Ovary (tissue), 3 donors: ENCODE data around the gene ZNF740.

Source experiments
- POLR2A ChIP-seq: fragments of 450-650 bp; IDR thresholded peaks from one replicate; pipeline ENCODE4 v1.6.1; 2017; ENCODE audit warnings: antibody characterized with exemption, mild to moderate bottlenecking, moderate library complexity
- TF ChIP-seq, protein P1 (sequence below), 3 donors: fragments of 450-650 bp in 2 of 3; fragments of 200-600 bp in 1 of 3; IDR thresholded peaks; one replicate each; pipeline versions ENCODE4 v1.5.1 to v1.8.0; 2016 to 2022; ENCODE audit warnings: antibody characterized with exemption in 3 of 3, mild to moderate bottlenecking in 1 of 3
- donor health status: DM: no; HTN: no; CAD: no.

DNA sequence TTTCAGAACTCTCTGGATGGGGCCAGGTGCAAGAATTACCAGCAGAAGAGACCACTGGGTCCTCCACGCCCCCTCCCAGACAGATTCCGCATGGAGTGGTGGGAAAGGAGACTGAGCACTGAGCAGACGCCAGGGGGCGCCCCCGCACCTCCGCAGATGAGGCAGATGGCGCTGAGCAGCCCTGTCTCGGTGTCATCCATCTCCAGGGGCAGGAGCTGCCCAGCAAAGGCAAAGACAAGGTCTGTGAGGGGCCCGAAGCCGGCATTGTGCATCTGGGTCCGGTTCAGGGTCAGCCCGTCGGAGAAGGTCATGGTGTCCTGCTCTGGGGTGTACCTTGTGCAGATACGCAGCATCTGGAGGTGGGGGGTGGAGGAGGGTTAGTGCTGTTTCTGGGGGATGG, 32.8 kb downstream of the ZNF740 start:
- TF ChIP-seq, protein P1, sequence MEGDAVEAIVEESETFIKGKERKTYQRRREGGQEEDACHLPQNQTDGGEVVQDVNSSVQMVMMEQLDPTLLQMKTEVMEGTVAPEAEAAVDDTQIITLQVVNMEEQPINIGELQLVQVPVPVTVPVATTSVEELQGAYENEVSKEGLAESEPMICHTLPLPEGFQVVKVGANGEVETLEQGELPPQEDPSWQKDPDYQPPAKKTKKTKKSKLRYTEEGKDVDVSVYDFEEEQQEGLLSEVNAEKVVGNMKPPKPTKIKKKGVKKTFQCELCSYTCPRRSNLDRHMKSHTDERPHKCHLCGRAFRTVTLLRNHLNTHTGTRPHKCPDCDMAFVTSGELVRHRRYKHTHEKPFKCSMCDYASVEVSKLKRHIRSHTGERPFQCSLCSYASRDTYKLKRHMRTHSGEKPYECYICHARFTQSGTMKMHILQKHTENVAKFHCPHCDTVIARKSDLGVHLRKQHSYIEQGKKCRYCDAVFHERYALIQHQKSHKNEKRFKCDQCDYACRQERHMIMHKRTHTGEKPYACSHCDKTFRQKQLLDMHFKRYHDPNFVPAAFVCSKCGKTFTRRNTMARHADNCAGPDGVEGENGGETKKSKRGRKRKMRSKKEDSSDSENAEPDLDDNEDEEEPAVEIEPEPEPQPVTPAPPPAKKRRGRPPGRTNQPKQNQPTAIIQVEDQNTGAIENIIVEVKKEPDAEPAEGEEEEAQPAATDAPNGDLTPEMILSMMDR (IDR thresholded peaks at IDR 0.05) = peak; percentile 89 to 93 (median 91)
- no peak for TF ChIP-seq POLR2A
